Glomerular endothelial cell (primary cell): ENCODE measurements around the gene C1QB. TPM values are rescaled to one million over a fixed set of nuclear protein-coding genes. Genes with fewer than 3 reads are reported as not detected.
"Not testable (repeated sequence)": the region's sequence is repeated elsewhere in the genome, so short reads cannot be mapped to it uniquely, and the experiment has no call there.

Source experiments
- DNase-seq: peaks from one replicate; pipeline ENCODE4 v3.0.0-alpha.2; 2011; ENCODE audit warnings: low read depth, low spot score; ENCODE audit errors: extremely low read depth
- total RNA-seq: library from RNA; depleted of rRNA; stranded (reverse); fragments of >200 nt; gene quantifications from 2 replicates; pipeline ENCODE4 v1.2.3, GENCODE V29; 2015

Gene C1QB
- total RNA-seq, 1 donor from 2014 or later, result not detected

DNA sequence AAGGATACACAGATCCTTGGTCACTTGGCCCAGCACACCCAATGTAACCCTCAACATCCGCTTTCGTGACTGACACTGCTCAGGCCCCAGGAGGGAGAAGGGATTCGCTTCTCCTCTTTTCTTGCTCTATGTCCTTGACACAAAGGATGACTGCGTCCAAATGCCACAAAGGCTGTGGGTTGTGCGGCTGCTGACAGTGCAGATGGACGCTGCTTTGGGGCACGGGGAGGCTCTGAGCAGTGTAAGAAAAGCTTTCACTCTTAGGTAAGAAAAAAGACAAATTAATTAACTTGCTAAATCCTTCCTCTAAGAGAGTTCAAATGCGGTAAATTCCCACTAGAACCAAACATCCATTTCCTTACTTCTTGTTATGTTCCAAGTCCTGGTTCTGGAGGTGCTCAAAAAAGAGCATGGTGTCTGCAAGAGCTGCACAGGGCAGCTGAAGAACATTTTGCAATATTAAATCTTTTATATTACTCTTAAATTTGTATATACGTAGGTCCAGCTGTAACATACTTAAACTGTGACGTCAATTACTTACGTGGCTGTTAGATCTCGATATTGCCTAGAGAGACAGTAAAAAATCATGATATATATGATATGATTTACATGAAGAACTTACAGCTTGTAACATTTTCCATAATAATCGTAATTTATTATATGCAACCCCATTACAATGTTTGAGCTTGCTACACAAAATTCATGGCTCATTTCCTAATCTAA is 38.2 kb downstream of the C1QB start:
- no peak for DNase-seq

- DNase-seq, result no peak
Observed at GRCh38 chr1:22694172-22694571, 41.1 kb downstream of the C1QB start.

- no peak for DNase-seq
Observed at GRCh38 chr1:22696610-22697009, 43.6 kb downstream of the C1QB start.

- no peak for DNase-seq
Observed at GRCh38 chr1:22697980-22698379, 44.9 kb downstream of the C1QB start.

- no peak for DNase-seq
Observed at GRCh38 chr1:22699681-22700520, 46.9 kb downstream of the C1QB start.

DNA sequence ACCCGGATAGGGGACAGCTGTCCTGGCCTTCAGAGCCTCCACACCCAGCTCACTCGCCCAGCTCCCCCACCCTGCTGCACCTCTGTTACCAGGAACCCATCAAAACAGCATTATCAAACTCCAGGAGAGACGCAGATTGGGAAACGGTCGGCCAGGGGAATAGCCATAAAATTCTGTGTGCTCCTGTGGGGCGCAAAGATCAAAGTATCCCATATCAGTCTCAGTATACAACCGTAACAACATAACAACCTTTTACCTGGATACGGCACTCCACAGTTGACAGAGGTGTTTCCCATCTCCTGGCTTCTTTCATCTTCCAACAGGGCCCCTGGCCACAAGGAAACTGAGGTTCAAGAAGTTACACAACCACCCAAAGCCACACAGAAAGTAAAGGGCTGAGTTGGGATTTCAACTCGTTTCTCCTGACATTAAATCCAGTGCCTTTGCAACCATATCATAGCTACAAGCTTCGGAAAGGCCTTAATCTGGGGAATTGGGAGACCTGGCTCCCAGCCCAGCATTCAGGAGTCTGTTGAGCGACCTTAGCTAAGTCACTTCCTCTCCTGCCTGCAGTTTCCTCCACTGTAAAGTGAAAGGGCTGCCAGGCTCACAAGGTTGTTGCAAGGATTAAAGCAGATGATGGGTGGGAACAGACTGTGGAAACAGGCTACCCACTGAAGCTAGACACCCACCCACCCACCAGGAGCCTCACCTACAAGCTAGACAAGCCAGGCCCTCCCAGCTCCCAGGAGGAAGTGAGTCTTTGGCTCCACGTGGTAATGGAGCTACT is 49.5 kb downstream of the C1QB start:
- DNase-seq, result no peak

GRCh38 chr1:22704440-22705067 is 51.5 kb downstream of the C1QB start:
- no peak for DNase-seq

- DNase-seq, result no peak
Observed at GRCh38 chr1:22705586-22705985, 52.5 kb downstream of the C1QB start.

DNA sequence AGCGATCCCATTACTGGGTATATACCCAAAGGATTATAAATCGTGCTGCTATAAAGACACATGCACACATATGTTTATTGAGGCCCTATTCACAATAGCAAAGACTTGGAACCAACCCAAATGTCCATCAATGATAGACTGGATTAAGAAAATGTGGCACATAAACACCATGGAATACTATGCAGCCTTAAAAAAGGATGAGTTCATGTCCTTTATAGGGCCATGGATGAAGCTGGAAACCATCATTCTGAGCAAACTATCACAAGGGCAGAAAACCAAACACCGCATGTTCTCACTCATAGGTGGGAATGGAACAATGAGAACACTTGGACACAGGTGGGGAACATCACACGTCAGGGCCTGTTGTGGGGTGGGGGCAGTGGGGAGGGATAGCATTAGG is 53.1 kb downstream of the C1QB start:
- not testable (repeated sequence) for DNase-seq

DNA sequence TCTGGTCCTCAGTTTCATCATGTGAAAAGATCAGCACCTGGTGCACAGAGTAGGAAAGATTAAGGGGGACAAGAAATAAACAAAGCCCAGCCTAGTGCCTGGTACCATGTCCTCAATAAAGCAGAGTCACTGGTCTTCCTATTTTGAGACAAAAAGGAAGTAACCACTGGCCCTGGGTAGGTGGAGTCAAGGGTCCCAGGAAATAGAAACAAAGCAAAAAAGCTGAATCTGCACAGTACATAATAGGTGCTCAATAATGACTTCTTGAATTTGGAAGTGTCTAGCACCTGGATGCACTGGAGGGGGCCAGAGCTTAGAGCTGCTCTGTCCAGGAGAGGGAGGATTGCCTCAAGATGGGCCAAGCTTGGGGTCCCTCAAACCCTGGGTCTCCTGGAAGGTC is 55.7 kb downstream of the C1QB start:
- no peak for DNase-seq

- no peak for DNase-seq
Observed at GRCh38 chr1:22709227-22709626, 56.2 kb downstream of the C1QB start.

DNA sequence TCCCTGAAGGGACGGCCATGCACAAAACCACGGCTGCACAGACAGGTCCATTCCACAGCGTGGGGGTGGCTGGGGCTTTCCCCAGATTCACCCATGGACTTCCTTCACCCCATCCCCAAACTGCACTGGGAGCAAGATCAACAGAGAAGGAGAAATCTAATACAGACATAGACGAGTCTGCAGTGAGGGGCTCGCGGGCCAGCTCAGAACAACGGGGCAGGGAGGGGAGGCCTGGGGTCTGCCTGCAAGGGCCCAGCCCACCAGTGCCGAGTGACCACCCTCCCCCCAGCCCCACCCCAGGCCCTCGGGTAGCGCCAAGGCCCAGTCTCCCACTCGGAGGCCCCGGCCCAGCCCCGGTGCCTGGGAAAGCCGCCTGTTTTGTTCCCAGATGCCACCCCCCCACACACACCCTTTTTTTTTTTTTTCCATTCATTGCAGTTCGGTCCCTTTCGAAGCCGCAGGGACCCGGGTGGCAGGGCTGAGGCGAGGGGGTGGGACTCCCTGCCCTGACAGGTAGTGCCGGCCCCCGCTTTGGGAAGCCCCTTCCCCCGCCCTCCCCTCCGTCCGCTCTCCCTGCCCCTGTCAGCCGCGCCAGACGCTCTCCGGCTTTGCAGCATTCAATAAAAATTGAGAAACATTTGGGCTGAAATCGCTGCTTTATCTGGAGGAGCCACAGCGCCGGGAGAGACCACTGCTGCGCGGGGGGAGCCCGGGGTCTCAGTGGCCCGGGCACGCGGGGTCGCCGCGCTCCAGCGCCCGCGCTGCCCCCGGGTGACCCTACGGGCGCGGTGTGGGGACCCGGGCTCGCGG is 57.1 kb downstream of the C1QB start:
- no peak for DNase-seq

DNA sequence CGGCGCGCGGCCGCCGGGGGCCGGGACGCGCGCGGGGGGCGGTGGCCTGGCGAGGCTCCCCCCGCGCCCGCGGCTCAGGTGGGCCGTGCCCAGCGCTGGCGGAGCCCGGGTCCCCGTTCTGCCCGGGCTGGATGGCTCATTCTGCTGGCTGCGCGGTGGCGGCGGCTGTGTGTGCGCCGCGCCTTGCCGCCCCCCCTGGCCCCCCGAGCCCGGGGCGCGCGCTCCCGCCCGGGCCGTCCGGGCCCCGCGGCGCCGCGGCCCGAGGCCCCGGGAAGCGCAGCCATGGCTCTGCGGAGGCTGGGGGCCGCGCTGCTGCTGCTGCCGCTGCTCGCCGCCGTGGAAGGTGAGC is 57.6 kb downstream of the C1QB start, which contains the start of gene EPHB2:
Gene EPHB2 (plus strand): TSS at position 139 of the 349 bp plus-strand sequence. CDS start 144 bp downstream, at position 283.
- DNase-seq, result no peak

- DNase-seq, result no peak
Observed at GRCh38 chr1:22711071-22711470, 58.0 kb downstream of the C1QB start.

Other genes with a start within 250 kb of the C1QB start
- gene ZBTB40, start 201.4 kb upstream of the C1QB start, total RNA-seq, result 11.4 and 16.6 TPM in 2 replicates
- gene EPHA8, start 89.7 kb upstream of the C1QB start, total RNA-seq, result not detected in 2 replicates
- not detected in 2 replicates for gene C1QA, start 16.6 kb upstream of the C1QB start, total RNA-seq
- not detected in 2 replicates for gene C1QC, start 9.6 kb upstream of the C1QB start, total RNA-seq
- gene EPHB2, start 57.6 kb downstream of the C1QB start, total RNA-seq, result 71.1 and 77.9 TPM in 2 replicates